Neural progenitor cell (in vitro differentiated cells): ENCODE results near the gene LDB2. TPM values are rescaled to one million over a fixed set of nuclear protein-coding genes. Genes with fewer than 3 reads are reported as not detected.
"Not testable (repeated sequence)": the region's sequence is repeated elsewhere in the genome, so short reads cannot be mapped to it uniquely, and the experiment has no call there.

Source experiments
- DNase-seq: peaks from one replicate; pipeline ENCODE4 v3.0.0-alpha.2; 2016; ENCODE audit warnings: low spot score
- H2AFZ ChIP-seq: fragments of 200-600 bp; sonication (generic); replicated peaks from 2 replicates; pipeline ENCODE4 v1.6.1; 2016; ENCODE audit warnings: antibody characterized with exemption
- H3F3A ChIP-seq: fragments of 200-600 bp; sonication (generic); 2 replicates; pipeline ENCODE4 v1.6.1; 2016; ENCODE audit warnings: antibody characterized with exemption, low read depth
- H3K27ac ChIP-seq: fragments of 200-600 bp; sonication (generic); 2 replicates; pipeline ENCODE4 v1.5.1; 2016; ENCODE audit warnings: mild to moderate bottlenecking
- H3K27me3 ChIP-seq: fragments of 200-600 bp; sonication (generic); 2 replicates; pipeline ENCODE4 v1.6.1; 2016; ENCODE audit warnings: mild to moderate bottlenecking, moderate library complexity
- H3K36me3 ChIP-seq: fragments of 200-600 bp; sonication (generic); 2 replicates; pipeline ENCODE4 v1.5.1; 2016
- H3K4me1 ChIP-seq: fragments of 200-600 bp; sonication (generic); 2 replicates; pipeline ENCODE4 v1.6.1; 2016; ENCODE audit warnings: mixed run types
- H3K4me2 ChIP-seq: fragments of 200-600 bp; sonication (generic); 2 replicates; pipeline ENCODE4 v1.6.1; 2016
- H3K4me3 ChIP-seq: fragments of 200-600 bp; sonication (generic); 2 replicates; pipeline ENCODE4 v1.5.1; 2016
- H3K79me2 ChIP-seq: fragments of 200-600 bp; sonication (generic); 2 replicates; pipeline ENCODE4 v1.6.1; 2016; ENCODE audit warnings: low read depth
- H3K9ac ChIP-seq: fragments of 200-600 bp; sonication (generic); 2 replicates; pipeline ENCODE4 v1.6.1; 2016
- H3K9me3 ChIP-seq: fragments of 200-600 bp; sonication (generic); 2 replicates; pipeline ENCODE4 v1.5.1; 2016; ENCODE audit warnings: low read depth
- H4K20me1 ChIP-seq: fragments of 200-600 bp; sonication (generic); 2 replicates; pipeline ENCODE4 v1.6.1; 2016; ENCODE audit warnings: low read depth
- H3K27ac Mint-ChIP-seq: 3 replicates; pipeline ENCODE4 v1.8.0; 2021; ENCODE audit warnings: mixed read lengths
- H3K27me3 Mint-ChIP-seq: 2 replicates; pipeline ENCODE4 v1.8.0; 2022; ENCODE audit warnings: low read depth, mild to moderate bottlenecking, inconsistent platforms, moderate library complexity, mixed read lengths; ENCODE audit not compliant: insufficient read depth
- H3K36me3 Mint-ChIP-seq: 3 replicates; pipeline ENCODE4 v1.8.0; 2021; ENCODE audit warnings: mixed read lengths
- H3K4me1 Mint-ChIP-seq: 3 replicates; pipeline ENCODE4 v1.8.0; 2021; ENCODE audit warnings: mixed read lengths
- H3K4me3 Mint-ChIP-seq: 3 replicates; pipeline ENCODE4 v1.8.0; 2021; ENCODE audit warnings: mild to moderate bottlenecking, moderate library complexity, mixed read lengths
- H3K9me3 Mint-ChIP-seq: 3 replicates; pipeline ENCODE4 v1.8.0; 2020; ENCODE audit warnings: mixed read lengths
- EZH2 ChIP-seq: fragments of 200-600 bp; sonication (generic); IDR thresholded peaks from 2 replicates; pipeline ENCODE4 v1.6.1; 2017; ENCODE audit warnings: antibody characterized with exemption, mild to moderate bottlenecking, moderate library complexity
- EZH2phosphoT487 ChIP-seq: fragments of 200-600 bp; sonication (generic); IDR thresholded peaks from 2 replicates; pipeline ENCODE4 v1.6.1; 2017; ENCODE audit warnings: antibody characterized with exemption
- total RNA-seq: library from RNA; depleted of rRNA; stranded (reverse); fragments of >200 nt; gene quantifications from 2 replicates; pipeline ENCODE4 v1.2.3, GENCODE V29; 2015; ENCODE audit warnings: low replicate concordance
- TF ChIP-seq, protein P1 (sequence below): fragments of 200-600 bp; sonication (generic); IDR thresholded peaks from 2 replicates; pipeline ENCODE4 v1.5.1; 2017; ENCODE audit warnings: antibody characterized with exemption, mild to moderate bottlenecking

LDB2 gene
- total RNA-seq, 1 donor from 2014 or later = 24.3 TPM

DNA sequence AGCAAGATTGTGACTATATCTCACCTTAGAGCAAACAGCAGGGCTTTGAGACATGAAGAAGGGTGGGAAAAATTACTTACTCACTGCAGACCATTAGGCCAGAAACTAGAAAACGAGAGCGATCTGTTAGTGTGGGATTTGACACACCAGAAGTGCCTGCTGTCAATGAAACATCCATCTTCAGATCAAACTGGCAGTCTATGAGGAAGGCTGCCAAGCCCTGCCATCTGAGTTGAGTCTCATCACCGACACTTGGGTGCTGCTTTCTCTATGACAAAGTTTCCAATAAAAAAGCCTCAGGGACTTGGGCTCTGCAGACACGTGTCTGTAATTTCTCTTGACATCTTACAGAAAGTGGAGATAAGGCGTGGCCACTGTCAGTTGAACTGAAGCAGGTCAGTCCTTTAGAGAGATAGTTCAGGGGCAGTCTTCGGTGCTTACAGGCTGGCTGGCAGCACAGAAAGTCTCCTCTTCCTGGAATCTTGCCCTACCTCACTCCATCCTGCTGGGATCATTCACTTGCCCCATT is 40.1 kb upstream of the LDB2 start:
- Mint-ChIP-seq H3K9me3 (peaks cover 2% of the 10 kb centered on the region), H3K4me3 (no peak overlapping the region), H3K27ac (no peak overlapping the region), H3K4me1 (no peaks in the 10 kb centered on the region), H3K27me3 (peaks cover 2% of the 10 kb centered on the region), H3K36me3 (no peaks in the 10 kb centered on the region)
- TF ChIP-seq EZH2 (no peak), EZH2phosphoT487 (no peak)
- TF ChIP-seq, protein P1, sequence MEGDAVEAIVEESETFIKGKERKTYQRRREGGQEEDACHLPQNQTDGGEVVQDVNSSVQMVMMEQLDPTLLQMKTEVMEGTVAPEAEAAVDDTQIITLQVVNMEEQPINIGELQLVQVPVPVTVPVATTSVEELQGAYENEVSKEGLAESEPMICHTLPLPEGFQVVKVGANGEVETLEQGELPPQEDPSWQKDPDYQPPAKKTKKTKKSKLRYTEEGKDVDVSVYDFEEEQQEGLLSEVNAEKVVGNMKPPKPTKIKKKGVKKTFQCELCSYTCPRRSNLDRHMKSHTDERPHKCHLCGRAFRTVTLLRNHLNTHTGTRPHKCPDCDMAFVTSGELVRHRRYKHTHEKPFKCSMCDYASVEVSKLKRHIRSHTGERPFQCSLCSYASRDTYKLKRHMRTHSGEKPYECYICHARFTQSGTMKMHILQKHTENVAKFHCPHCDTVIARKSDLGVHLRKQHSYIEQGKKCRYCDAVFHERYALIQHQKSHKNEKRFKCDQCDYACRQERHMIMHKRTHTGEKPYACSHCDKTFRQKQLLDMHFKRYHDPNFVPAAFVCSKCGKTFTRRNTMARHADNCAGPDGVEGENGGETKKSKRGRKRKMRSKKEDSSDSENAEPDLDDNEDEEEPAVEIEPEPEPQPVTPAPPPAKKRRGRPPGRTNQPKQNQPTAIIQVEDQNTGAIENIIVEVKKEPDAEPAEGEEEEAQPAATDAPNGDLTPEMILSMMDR = no peak
- no peaks in the 10 kb centered on the region for H3K4me1 ChIP-seq
- H3K27ac ChIP-seq = no peak overlapping the region
- H3K9ac ChIP-seq = no peak overlapping the region
- no peak for DNase-seq
- H2AFZ ChIP-seq = no peak overlapping the region
- no peak overlapping the region for H3K4me3 ChIP-seq
- H3K79me2 ChIP-seq = no peaks in the 10 kb centered on the region
- H3F3A ChIP-seq = no peaks in the 10 kb centered on the region
- H3K36me3 ChIP-seq = no peaks in the 10 kb centered on the region
- H3K9me3 ChIP-seq = no peaks in the 10 kb centered on the region
- H4K20me1 ChIP-seq = no peaks in the 10 kb centered on the region
- no peaks in the 10 kb centered on the region for H3K27me3 ChIP-seq
- H3K4me2 ChIP-seq = no peak overlapping the region

DNA sequence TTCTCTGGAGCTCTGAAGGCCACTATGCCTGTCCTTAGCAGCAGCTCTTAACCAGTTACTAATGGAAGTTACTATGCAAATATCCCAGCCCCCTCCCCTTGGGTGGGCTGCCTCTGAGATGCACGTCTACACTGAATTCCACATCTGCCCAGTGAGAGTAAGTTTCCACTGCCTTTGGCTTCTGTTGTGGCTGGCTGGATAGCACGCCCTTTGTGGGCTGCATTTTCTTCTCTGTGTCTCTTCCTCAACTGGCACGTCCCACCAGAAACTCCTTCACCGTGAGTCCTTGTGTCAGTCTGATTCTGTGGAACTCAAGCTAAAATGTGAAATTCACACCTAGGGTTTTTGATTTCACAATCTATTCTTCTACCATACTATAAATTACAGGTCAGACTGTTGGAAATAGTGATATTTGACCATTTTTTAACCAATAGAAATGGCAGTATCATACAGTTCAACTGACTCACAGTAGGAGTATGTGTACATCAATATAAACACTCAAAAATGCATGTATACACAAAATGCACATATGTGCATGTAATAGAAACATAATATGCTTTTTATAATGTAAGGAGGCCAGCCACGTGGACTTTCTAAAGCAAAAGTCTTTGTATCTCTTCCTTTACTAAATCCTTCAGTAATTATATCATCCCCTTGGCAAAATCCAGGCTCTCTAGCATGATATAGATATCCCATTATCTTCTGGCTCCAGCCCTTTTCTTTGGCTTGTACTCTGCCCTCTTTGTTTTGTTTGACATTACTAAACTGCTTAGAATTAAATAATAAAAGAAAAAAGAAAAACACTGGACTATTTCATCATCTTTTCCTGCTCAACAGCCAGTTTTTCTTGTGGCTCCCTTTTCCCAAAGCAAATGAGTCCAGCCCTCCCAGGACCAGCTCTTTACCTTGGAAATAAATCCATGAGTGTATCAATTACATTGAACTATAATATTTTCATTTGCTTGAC is 33.2 kb upstream of the LDB2 start:
- H2AFZ ChIP-seq = no peak overlapping the region
- Mint-ChIP-seq H3K27ac (no peak overlapping the region), H3K36me3 (no peaks in the 10 kb centered on the region), H3K9me3 (no peaks in the 10 kb centered on the region), H3K4me3 (no peak overlapping the region), H3K4me1 (peaks cover 11% of the 10 kb centered on the region), H3K27me3 (peaks cover 2% of the 10 kb centered on the region)
- TF ChIP-seq EZH2 = no peak
- TF ChIP-seq EZH2phosphoT487 = no peak
- TF ChIP-seq, protein P1 = no peak
- no peaks in the 10 kb centered on the region for H3K9me3 ChIP-seq
- no peak overlapping the region for H3K9ac ChIP-seq
- no peaks in the 10 kb centered on the region for H3K27me3 ChIP-seq
- H3K4me2 ChIP-seq = no peak overlapping the region
- H3F3A ChIP-seq = no peaks in the 10 kb centered on the region
- no peaks in the 10 kb centered on the region for H3K36me3 ChIP-seq
- no peaks in the 10 kb centered on the region for H3K4me1 ChIP-seq
- H3K27ac ChIP-seq = no peak overlapping the region
- no peak overlapping the region for H3K4me3 ChIP-seq
- H3K79me2 ChIP-seq = no peaks in the 10 kb centered on the region
- DNase-seq = no peak
- H4K20me1 ChIP-seq = no peaks in the 10 kb centered on the region

DNA sequence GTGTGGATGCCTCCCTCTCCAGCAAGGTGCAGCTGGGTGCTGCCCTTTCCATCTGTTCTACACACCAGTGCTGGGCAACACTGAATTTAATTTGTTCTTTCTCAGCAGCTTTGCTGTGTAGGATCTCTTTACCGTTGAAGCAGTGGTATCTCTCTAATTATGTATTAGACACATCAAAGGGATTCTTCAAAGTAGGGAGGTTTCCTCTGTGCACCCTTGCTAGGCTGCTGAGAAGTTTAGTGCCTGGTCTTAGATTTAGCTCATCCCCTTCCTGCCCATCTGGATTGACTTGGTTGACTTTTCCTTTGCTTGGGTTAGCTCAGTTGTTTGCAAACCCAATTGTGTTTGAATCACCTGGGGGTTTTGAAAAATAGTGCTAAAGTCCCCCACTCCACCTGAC is 27.8 kb upstream of the LDB2 start:
- Histone ChIP-seq H3K27me3 (no peaks in the 10 kb centered on the region), H3K4me2 (no peak overlapping the region), H3K27ac (no peak overlapping the region), H2AFZ (no peak overlapping the region), H3K9me3 (no peaks in the 10 kb centered on the region), H3F3A (no peaks in the 10 kb centered on the region), H3K9ac (no peak overlapping the region), H3K79me2 (no peaks in the 10 kb centered on the region), H3K36me3 (no peaks in the 10 kb centered on the region), H4K20me1 (no peaks in the 10 kb centered on the region), H3K4me3 (no peak overlapping the region), H3K4me1 (no peaks in the 10 kb centered on the region)
- DNase-seq = no peak
- Mint-ChIP-seq H3K27me3 (peaks cover 4% of the 10 kb centered on the region), H3K9me3 (no peaks in the 10 kb centered on the region), H3K27ac (no peak overlapping the region), H3K4me1 (peaks cover 21% of the 10 kb centered on the region), H3K36me3 (no peaks in the 10 kb centered on the region), H3K4me3 (no peak overlapping the region)
- TF ChIP-seq EZH2phosphoT487 = no peak
- TF ChIP-seq, protein P1 = no peak
- TF ChIP-seq EZH2 = no peak

DNA sequence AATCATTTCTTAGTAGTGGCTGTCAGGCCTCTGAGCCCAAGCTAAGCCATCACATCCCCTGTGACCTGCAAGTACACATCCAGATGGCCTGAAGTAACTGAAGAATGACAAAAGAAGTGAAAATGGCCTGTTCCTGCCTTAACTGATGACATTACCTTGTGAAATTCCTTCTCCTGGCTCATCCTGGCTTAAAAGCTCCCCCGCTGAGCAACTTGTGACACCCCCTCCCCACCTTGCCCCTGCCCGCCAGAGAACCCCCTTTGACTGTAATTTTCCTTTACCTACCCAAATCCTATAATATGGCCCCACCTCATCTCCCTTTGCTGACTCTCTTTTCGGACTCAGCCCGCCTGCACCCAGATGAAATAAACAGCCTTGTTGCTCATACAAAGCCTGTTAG is 20.3 kb upstream of the LDB2 start:
- H3K27ac ChIP-seq, H3K27ac Mint-ChIP-seq, H3K9ac ChIP-seq, H3K36me3 Mint-ChIP-seq, H3K4me3 Mint-ChIP-seq, H3K79me2 ChIP-seq, H2AFZ ChIP-seq, H3K4me2 ChIP-seq, H4K20me1 ChIP-seq, DNase-seq, H3K4me1 ChIP-seq, H3K9me3 Mint-ChIP-seq, H3K9me3 ChIP-seq, H3K36me3 ChIP-seq, H3F3A ChIP-seq, H3K27me3 ChIP-seq, H3K4me3 ChIP-seq, H3K27me3 Mint-ChIP-seq: not testable (repeated sequence)
- H3K4me1 Mint-ChIP-seq = peaks cover 11% of the 10 kb centered on the region
